Measurements from ENCODE around the gene SGCA. TPM values are rescaled to one million over a fixed set of nuclear protein-coding genes. Genes with fewer than 3 reads are reported as not detected.

The SGCA gene
- total and polyA plus RNA-seq, 2 experiments from 2014 or later, result 0.19 TPM; not detected in 1

DNA sequence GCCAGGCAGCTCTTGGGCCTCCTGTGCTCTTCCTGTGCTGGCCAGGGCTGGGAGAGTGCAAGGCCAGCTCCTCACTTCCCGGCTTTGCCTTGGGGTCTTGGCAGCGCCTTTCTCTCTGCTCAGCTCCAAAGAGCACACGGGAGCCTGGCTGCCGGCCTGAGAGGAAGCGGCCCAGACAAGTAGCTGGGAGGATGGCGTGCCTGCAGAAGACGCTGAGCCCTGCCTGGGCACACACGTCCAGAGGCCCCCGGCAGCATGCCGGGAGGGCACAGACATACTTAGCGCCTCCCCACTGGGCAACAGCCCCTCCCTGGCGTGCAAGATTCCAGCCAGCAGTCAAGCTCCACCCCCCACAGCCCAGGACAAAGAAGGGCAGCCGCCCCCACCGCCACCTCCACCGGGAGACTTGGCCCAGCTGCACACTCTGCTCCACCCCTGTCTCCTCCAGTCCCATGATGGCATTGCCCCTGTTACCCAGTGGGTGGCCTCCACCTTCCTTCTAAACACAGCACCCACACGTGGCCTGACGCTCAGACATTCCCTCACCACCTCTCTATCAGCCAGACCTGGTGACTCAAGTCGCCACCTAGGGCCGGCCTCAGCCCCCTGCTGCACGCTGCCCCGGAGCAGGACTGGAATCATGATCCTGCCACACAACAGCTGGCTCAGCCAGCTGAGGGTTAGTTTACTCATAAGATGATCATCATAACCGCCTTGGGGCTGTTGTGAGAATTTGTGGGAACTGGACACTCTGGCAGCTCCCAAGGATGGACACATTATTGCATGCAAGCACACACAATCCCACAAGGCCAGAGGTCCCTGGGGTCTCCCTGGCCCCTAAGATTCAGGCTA is 12.4 kb downstream of the SGCA start:
- Histone ChIP-seq H3K4me1 (ENCODE audit: insufficient read depth) (peaks cover 20% of the 10 kb centered on the region), H3K27ac (ENCODE audit: low read depth) (no peak overlapping the region), H3K4me3 (peak overlapping the region; percentile 49), H3F3A (replicated peaks; ENCODE audit: low read depth) (0 out of 2 replicates have a peak, but pooled peaks cover 8% of the 10 kb centered on the region), H3K79me2 (replicated peaks; ENCODE audit: insufficient read depth) (no peaks in the 10 kb centered on the region), H3K9me2 (ENCODE audit: insufficient read depth) (no peaks in the 10 kb centered on the region), H2AFZ (peak overlapping the region; percentile 99), H4K20me1 (replicated peaks; ENCODE audit: insufficient read depth) (no peaks in the 10 kb centered on the region), H3K27me3 (ENCODE audit: insufficient read depth) (no peaks in the 10 kb centered on the region), H3K36me3 (ENCODE audit: insufficient read depth) (no peaks in the 10 kb centered on the region), H3K4me2 (peak overlapping the region; percentile 81)
- peaks cover 34% of the 10 kb centered on the region for H3K4me1 Mint-ChIP-seq
- H3K9me3 Mint-ChIP-seq, result no peaks in the 10 kb centered on the region
- peak overlapping the region; percentile 68; the same call in 1 of the 2 replicates for H3K27ac Mint-ChIP-seq
- no peaks in the 10 kb centered on the region; the same call in 2 of the 3 replicates for H3K36me3 Mint-ChIP-seq (ENCODE audit: low read depth)
- no peak for TF ChIP-seq EZH2phosphoT487 (IDR thresholded peaks at IDR 0.05; ENCODE audit: unreplicated experiment)
- TF ChIP-seq, protein P1, sequence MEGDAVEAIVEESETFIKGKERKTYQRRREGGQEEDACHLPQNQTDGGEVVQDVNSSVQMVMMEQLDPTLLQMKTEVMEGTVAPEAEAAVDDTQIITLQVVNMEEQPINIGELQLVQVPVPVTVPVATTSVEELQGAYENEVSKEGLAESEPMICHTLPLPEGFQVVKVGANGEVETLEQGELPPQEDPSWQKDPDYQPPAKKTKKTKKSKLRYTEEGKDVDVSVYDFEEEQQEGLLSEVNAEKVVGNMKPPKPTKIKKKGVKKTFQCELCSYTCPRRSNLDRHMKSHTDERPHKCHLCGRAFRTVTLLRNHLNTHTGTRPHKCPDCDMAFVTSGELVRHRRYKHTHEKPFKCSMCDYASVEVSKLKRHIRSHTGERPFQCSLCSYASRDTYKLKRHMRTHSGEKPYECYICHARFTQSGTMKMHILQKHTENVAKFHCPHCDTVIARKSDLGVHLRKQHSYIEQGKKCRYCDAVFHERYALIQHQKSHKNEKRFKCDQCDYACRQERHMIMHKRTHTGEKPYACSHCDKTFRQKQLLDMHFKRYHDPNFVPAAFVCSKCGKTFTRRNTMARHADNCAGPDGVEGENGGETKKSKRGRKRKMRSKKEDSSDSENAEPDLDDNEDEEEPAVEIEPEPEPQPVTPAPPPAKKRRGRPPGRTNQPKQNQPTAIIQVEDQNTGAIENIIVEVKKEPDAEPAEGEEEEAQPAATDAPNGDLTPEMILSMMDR (conservative IDR thresholded peaks at IDR 0.05; ENCODE audit: low read depth in 2 of 2), result peak; percentile 57 to 72
- TF ChIP-seq CREB1 (CRISPR knock-in tag; IDR thresholded peaks at IDR 0.05; ENCODE audit: low read depth), result 0 out of 2 replicates have a peak, but pooled peaks have one; percentile 20
- no peak for TF ChIP-seq ZNF462 (CRISPR knock-in tag; IDR thresholded peaks at IDR 0.05)
- DNase-seq (ENCODE audit: low spot score) (peak; percentile 80), ATAC-seq (peak; percentile 79)
- H3K27me3 Mint-ChIP-seq (ENCODE audit: insufficient read depth, low read depth, poor library complexity), result peaks cover 17% of the 10 kb centered on the region
- peak overlapping the region; percentile 63 for H3K4me3 Mint-ChIP-seq

All from GM23338 (cell line).